ENCODE results near the gene GPC2. TPM values are rescaled to one million over a fixed set of nuclear protein-coding genes. Genes with fewer than 3 reads are reported as not detected.

Gene GPC2, protein sequence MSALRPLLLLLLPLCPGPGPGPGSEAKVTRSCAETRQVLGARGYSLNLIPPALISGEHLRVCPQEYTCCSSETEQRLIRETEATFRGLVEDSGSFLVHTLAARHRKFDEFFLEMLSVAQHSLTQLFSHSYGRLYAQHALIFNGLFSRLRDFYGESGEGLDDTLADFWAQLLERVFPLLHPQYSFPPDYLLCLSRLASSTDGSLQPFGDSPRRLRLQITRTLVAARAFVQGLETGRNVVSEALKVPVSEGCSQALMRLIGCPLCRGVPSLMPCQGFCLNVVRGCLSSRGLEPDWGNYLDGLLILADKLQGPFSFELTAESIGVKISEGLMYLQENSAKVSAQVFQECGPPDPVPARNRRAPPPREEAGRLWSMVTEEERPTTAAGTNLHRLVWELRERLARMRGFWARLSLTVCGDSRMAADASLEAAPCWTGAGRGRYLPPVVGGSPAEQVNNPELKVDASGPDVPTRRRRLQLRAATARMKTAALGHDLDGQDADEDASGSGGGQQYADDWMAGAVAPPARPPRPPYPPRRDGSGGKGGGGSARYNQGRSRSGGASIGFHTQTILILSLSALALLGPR
- 28.8 TPM for total RNA-seq

DNA sequence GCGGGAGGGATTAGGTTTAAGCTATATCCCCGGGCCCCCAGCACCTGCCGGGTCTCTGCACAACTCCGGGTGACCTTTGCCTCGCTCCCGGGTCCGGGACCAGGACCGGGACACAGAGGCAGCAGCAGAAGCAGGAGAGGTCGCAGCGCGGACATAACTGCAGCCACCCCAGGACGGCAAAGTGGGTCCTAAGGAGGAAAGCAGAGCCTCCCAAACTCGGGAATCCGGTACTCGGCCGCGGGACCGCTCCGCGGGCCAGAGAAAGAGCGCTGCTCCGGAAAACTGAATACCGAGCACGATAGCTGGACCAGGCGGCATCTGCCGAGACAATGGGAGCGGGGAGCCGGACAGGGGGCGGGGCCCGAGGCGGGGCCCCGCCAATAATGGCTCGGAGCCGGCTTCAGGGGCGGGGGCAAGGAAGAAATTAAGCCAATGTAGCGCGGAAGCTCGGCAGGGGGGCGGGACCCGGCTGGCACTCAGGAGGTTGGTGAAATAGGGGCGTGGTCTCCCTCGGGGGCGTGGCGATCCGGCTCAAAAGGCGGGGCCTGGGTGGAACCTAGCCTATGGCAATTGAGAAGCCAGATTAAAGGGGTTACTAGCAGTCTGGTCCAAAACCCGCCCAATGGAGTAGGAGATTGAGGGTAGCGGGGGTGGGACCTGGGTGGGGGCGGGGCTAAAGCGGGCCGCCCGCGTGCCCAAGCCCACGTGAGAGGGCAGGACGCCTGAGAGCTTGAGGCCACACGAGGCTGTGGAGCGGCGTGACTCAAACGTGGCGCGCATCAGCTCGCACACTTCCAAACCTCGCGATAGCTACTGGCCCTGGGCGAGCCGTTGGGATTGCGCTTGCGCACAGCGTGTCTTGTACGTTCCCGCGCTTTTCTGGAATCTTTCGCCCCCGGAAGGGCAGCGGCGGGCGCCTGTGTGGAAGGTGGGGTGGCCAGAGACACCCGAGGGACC is at the start of gene GPC2, which contains the start of gene STAG3:
TSS of gene GPC2 (minus strand) at position 337 of the 957 bp plus-strand sequence. CDS start at position 155, 182 bp downstream.
TSS of gene STAG3 (plus strand) at position 874 of the 957 bp plus-strand sequence. CDS start 2,639 bp downstream, outside the sequence.

DNA sequence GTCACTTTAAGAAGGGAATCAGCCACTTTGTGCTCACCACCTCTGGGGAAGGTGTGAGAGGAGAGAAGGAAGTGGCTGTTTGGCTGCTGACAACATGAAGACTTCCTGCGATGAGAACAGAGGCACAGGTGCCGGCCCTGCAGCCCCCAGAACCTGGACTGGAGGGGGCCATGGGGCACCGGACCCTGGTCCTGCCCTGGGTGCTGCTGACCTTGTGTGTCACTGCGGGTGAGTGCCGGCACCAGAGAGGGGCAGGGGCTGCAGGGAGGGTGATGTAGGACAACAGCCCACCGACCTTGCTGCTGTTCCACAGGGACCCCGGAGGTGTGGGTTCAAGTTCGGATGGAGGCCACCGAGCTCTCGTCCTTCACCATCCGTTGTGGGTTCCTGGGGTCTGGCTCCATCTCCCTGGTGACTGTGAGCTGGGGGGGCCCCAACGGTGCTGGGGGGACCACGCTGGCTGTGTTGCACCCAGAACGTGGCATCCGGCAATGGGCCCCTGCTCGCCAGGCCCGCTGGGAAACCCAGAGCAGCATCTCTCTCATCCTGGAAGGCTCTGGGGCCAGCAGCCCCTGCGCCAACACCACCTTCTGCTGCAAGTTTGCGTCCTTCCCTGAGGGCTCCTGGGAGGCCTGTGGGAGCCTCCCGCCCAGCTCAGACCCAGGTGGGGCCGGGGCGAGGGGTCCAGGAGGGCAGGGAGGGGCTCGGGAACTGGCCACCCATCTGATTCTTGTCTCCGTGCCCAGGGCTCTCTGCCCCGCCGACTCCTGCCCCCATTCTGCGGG is 42.8 kb upstream of the GPC2 start, which contains the start of gene PVRIG:
TSS of gene PVRIG (plus strand) at position 149 of the 785 bp plus-strand sequence. CDS start at position 171, 22 bp downstream.

DNA sequence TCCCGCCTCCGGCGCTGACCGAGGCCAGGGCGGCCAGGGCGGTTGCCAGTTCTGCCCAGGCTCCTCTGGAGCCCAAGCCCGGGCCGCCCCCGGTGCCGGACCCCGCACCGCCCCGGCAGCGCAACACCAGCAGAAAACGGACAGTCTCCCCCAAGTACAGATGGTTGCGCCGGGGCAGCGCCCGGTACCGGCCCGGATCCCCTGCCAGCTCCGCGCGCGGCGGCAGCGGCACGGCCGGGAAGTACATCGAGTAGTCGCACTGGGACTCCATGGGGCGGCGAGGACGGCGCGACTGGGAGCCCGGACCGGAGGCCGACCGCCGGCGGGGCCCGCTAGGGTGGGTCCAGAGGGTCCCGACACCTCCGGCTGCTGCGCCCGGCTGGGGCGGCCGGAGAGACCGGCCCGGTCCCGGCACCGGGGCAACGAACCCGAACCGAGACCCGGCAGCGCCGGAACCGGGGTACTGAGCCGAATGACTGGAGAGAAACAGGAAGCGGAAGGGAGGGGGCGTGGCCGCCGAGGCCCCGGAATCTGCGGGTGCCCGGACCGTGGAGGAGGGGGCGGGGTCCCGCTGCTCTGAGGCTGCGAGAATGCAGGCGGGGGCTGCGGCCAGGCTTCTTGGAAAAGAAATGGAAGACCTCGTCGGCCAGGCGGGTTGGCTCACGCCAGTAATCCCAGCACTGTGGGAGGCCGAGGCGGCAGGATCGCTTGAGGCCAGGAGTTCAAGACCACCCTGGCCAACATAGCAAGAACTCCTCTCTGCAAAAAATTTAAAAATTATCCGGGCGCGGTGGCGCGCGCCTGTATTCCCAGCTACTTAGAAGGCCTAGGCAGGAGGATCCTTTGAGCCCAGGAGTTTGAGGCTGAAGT is 18.7 kb downstream of the GPC2 start, which contains the start of gene TRAPPC14:
TSS of gene TRAPPC14 (minus strand) at position 495 of the 870 bp plus-strand sequence. CDS start at position 271, 224 bp downstream.

DNA sequence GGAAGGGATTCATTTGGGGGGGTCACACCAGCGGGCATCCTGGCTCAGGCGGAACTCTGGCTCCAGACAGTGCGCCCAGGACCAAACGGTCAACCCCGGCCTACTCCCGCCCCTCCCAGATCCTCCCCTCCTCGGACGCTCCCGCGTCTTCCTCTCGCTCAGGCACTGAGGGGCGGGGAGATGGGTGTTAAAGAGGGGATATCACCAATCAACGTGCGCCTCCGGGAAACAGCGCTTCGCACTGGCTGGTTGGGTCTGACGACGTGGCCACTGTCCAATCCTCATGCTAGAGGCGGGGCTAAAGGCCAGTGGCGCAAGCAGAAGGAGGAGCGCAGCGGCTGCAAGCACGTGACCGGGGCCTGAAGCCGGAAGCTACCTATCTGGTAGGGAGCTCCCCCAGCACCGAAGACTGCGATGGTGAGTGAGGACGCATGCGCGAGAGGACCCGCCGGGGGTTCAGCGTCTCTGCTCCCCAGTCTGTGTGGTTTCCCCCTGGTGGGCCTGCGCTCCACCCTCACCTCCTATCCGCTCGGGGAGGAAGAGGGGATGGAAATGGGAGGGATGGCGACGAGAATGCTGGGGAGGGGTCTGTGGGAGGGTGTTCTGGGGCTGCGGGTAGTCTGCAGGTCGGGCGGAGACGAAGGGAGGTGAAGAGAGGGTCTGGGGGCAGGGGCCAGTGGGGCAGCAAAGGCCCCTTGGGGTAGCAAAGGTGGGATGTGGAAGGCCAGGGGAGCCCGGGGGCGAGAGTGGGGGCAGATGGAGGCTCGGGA is 28.4 kb downstream of the GPC2 start, which contains the start of gene LAMTOR4:
TSS of gene LAMTOR4 (plus strand) at position 360 of the 770 bp plus-strand sequence. CDS start at position 415, 55 bp downstream.

DNA sequence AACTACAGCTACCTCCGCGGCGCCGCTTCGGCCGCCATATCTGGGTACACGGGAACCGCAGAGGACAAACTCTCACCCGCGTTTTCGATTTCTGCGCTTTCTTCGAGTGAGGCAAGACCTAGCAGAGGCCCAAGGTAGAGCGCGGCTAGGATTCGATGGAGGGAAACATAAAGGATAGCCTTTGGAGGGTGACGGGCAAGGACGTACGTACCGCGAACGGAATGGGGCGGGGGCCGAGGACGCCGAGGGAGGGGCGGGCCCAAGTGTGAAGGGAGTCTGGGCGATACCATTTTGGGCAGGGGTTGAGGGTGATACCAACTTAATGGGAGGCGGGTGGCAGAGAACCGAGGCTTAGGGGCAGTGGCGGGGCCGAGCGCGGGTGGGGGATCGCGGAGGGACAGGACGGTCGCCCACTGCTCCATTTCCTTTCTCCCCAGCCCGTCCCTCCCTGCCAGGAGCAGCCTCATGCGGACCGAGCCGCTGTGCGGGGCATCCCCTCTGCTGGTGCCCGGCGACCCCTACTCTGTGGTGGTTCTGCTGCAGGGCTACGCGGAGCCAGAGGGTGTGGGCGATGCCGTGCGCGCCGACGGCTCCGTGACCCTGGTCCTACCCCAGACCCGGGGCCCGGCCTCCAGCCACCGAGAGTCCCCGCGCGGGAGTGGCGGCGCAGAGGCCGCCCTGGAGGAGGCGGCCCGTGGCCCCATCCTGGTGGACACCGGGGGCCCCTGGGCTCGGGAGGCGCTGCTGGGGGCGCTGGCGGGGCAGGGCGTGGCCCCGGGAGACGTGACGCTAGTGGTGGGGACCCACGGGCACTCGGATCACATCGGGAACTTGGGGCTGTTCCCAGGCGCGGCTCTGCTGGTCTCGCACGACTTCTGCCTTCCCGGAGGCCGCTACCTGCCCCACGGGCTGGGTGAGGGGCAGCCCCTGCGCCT is 50.0 kb downstream of the GPC2 start, which contains the start of gene MBLAC1:
TSS of gene MBLAC1 (plus strand) at position 37 of the 935 bp plus-strand sequence. CDS start at position 466, 429 bp downstream.

Other genes with a start within 250 kb of the GPC2 start
- gene GJC3, start 247.8 kb downstream of the GPC2 start, total RNA-seq: not detected
- 15.0 TPM for gene AZGP1, start 201.3 kb downstream of the GPC2 start, total RNA-seq
- 77.0 TPM for gene ZKSCAN1, start 161.8 kb downstream of the GPC2 start, total RNA-seq
- 19.7 TPM for gene ZSCAN21, start 127.6 kb downstream of the GPC2 start, total RNA-seq
- gene ZNF3, start 95.7 kb downstream of the GPC2 start, total RNA-seq: 61.1 TPM
- gene COPS6, start 88.4 kb downstream of the GPC2 start, total RNA-seq: 53.1 TPM
- gene MCM7, start 76.0 kb downstream of the GPC2 start, total RNA-seq: 84.2 TPM
- gene AP4M1, start 75.7 kb downstream of the GPC2 start, total RNA-seq: 31.1 TPM
- 70.6 TPM for gene TAF6, start 58.0 kb downstream of the GPC2 start, total RNA-seq
- 36.2 TPM for gene CNPY4, start 57.7 kb downstream of the GPC2 start, total RNA-seq
- 3.1 TPM for gene MBLAC1, start 50.4 kb downstream of the GPC2 start, total RNA-seq
- 77.6 TPM for gene LAMTOR4, start 28.5 kb downstream of the GPC2 start, total RNA-seq
- 13.5 TPM for gene TRAPPC14, start 18.7 kb downstream of the GPC2 start, total RNA-seq
- 5.1 TPM for gene GAL3ST4, start 8.8 kb downstream of the GPC2 start, total RNA-seq
- 0.55 TPM for gene STAG3, start 537 bp upstream of the GPC2 start, total RNA-seq
- 0.33 TPM for gene PVRIG, start 42.6 kb upstream of the GPC2 start, total RNA-seq
- not detected for gene SPDYE3, start 130.3 kb upstream of the GPC2 start, total RNA-seq
- 33.3 TPM for gene PILRB, start 180.7 kb upstream of the GPC2 start, total RNA-seq
- 1.8 TPM for gene PILRA, start 196.1 kb upstream of the GPC2 start, total RNA-seq

All from camera-type eye (tissue), 1 donor.